H1 (cell line): Measurements from ENCODE around the gene MIA2. TPM values are rescaled to one million over a fixed set of nuclear protein-coding genes. Genes with fewer than 3 reads are reported as not detected.

Experiments used
- CTCF ChIA-PET: fragments of 300-600 bp; sonication (Branson Sonifier 250); formaldehyde crosslinking; loops from one replicate; lab custom pipeline; 2021; ENCODE audit not compliant: partially characterized antibody; lab: Charles Lee
- POLR2A ChIA-PET: fragments of 300-600 bp; sonication (Branson Sonifier 250); formaldehyde crosslinking; loops from one replicate; lab custom pipeline; 2021; ENCODE audit warnings: inconsistent platforms; ENCODE audit not compliant: partially characterized antibody; lab: Charles Lee
- DNase-seq, 2 experiments: peaks; one replicate each; pipeline versions ENCODE4 v3.0.0 to v3.0.0-alpha.2; 2010 to 2022; ENCODE audit warnings: low spot score in 2 of 2, low read depth in 1 of 2, mixed read lengths in 1 of 2
- FAIRE-seq: peaks from 2 replicates; lab custom pipeline; 2011; peaks lifted over from hg19 to GRCh38; lab: Jason Lieb, UNC
- H2AFZ ChIP-seq: 2 replicates; pipeline ENCODE4 v1.8.1; 2012; ENCODE audit warnings: low read length, inconsistent platforms
- H2AK5ac ChIP-seq: 2 replicates; pipeline ENCODE4 v1.6.1; 2013; ENCODE audit warnings: low read depth, low read length
- H2BK120ac ChIP-seq: replicated peaks from 2 replicates; pipeline ENCODE3; 2013; ENCODE audit warnings: low read depth, low read length, inconsistent platforms
- H2BK12ac ChIP-seq: 2 replicates; pipeline ENCODE4 v1.6.1; 2013; ENCODE audit warnings: low read depth, low read length
- H2BK15ac ChIP-seq: 2 replicates; pipeline ENCODE4 v1.6.1; 2013; ENCODE audit warnings: low read length
- H2BK20ac ChIP-seq: 2 replicates; pipeline ENCODE4 v1.6.1; 2013; ENCODE audit warnings: low read length
- H2BK5ac ChIP-seq: 2 replicates; pipeline ENCODE4 v1.6.1; 2013; ENCODE audit warnings: low read depth, low read length
- H3K14ac ChIP-seq: 2 replicates; pipeline ENCODE4 v1.6.1; 2013; ENCODE audit warnings: inconsistent platforms; ENCODE audit not compliant: insufficient read length
- H3K18ac ChIP-seq: 2 replicates; pipeline ENCODE4 v1.6.1; 2013; ENCODE audit warnings: low read length; ENCODE audit errors: extremely low read depth
- H3K23ac ChIP-seq: 2 replicates; pipeline ENCODE4 v1.6.1; 2013; ENCODE audit warnings: inconsistent platforms; ENCODE audit not compliant: insufficient read length
- H3K23me2 ChIP-seq: 2 replicates; pipeline ENCODE4 v1.6.1; 2013; ENCODE audit warnings: low read depth, low read length
- H3K27ac ChIP-seq: 2 replicates; pipeline ENCODE4 v1.6.1; 2011; ENCODE audit warnings: low read depth, low read length, inconsistent platforms
- H3K27me3 ChIP-seq, 4 experiments: replicated peaks in 1 of 4; 1 replicate in 1 of 4; 2 replicates in 3 of 4; pipeline versions ENCODE4 v1.6.1 to v1.8.1; 2011 to 2013; ENCODE audit warnings: low read length in 3 of 4, mild to moderate bottlenecking in 3 of 4, inconsistent platforms in 2 of 4, mixed read lengths in 2 of 4, moderate library complexity in 1 of 4; ENCODE audit not compliant: control insufficient read depth in 3 of 4, insufficient read depth in 3 of 4; ENCODE audit errors: extremely low read depth in 1 of 4
- H3K36me3 ChIP-seq, 4 experiments: 2 replicates each; pipeline versions ENCODE4 v1.6.1 to v1.8.1; 2011 to 2013; ENCODE audit warnings: mild to moderate bottlenecking in 4 of 4, low read length in 3 of 4, moderate library complexity in 2 of 4, control low read depth in 1 of 4, inconsistent platforms in 1 of 4; ENCODE audit not compliant: insufficient read depth in 4 of 4, control insufficient read depth in 2 of 4
- H3K4ac ChIP-seq: replicated peaks from 2 replicates; pipeline ENCODE3; 2013; ENCODE audit warnings: low read length, low read depth, mixed read lengths, inconsistent platforms; ENCODE audit not compliant: insufficient read length
- H3K4me1 ChIP-seq, 4 experiments: replicated peaks in 1 of 4; 1 replicate in 1 of 4; 2 replicates in 3 of 4; pipeline versions ENCODE4 v1.6.1 to v1.8.1; 2011 to 2013; ENCODE audit warnings: low read length in 3 of 4, inconsistent platforms in 2 of 4, mixed read lengths in 1 of 4; ENCODE audit not compliant: insufficient read depth in 4 of 4, control insufficient read depth in 3 of 4
- H3K4me2 ChIP-seq, 2 experiments: 2 replicates each; pipeline versions ENCODE4 v1.6.1 to v1.8.1; 2011 to 2013; ENCODE audit warnings: low read depth in 2 of 2, low read length in 2 of 2, control low read depth in 1 of 2, inconsistent platforms in 1 of 2, mild to moderate bottlenecking in 1 of 2; ENCODE audit not compliant: insufficient read depth in 1 of 2
- H3K4me3 ChIP-seq, 4 experiments: fragments of 200-600, 300-600 bp in 1 of 4; sonication (generic), shearing (Covaris generic), sonication (Bioruptor Twin) in 1 of 4; 2 replicates each; pipeline versions ENCODE4 v1.5.1 to v1.8.1; 2011 to 2016; ENCODE audit warnings: low read length in 4 of 4, low read depth in 3 of 4, control low read depth in 2 of 4, inconsistent platforms in 2 of 4, mild to moderate bottlenecking in 2 of 4, mixed read lengths in 1 of 4, moderate library complexity in 1 of 4; ENCODE audit not compliant: insufficient read depth in 2 of 4; ENCODE audit errors: extremely low read depth in 1 of 4
- H3K56ac ChIP-seq: replicated peaks from 2 replicates; pipeline ENCODE3; 2013; ENCODE audit warnings: low read depth, mild to moderate bottlenecking, mixed read lengths, low read length, inconsistent platforms; ENCODE audit not compliant: insufficient read length
- H3K79me1 ChIP-seq: 2 replicates; pipeline ENCODE4 v1.6.1; 2013; ENCODE audit warnings: low read depth, low read length, control low read depth
- H3K79me2 ChIP-seq, 2 experiments: 2 replicates each; pipeline versions ENCODE4 v1.6.1 to v1.8.1; 2012 to 2013; ENCODE audit warnings: low read length in 2 of 2, mild to moderate bottlenecking in 2 of 2, inconsistent platforms in 1 of 2; ENCODE audit not compliant: insufficient read depth in 2 of 2, control insufficient read depth in 1 of 2
- H3K9ac ChIP-seq, 4 experiments: replicated peaks in 1 of 4; 1 replicate in 1 of 4; 2 replicates in 3 of 4; pipeline versions ENCODE4 v1.6.1 to v1.8.1; 2011 to 2013; ENCODE audit warnings: low read depth in 3 of 4, low read length in 3 of 4, control low read depth in 2 of 4, mild to moderate bottlenecking in 2 of 4, moderate library complexity in 2 of 4, inconsistent platforms in 1 of 4; ENCODE audit errors: extremely low read depth in 1 of 4
- H3K9me3 ChIP-seq, 2 experiments: 2 replicates each; pipeline versions ENCODE4 v1.6.1 to v1.8.1; 2012 to 2013; ENCODE audit warnings: mild to moderate bottlenecking in 2 of 2, moderate library complexity in 2 of 2, control low read depth in 1 of 2, inconsistent platforms in 1 of 2, low read depth in 1 of 2, low read length in 1 of 2, mixed read lengths in 1 of 2; ENCODE audit not compliant: insufficient read depth in 2 of 2
- H4K20me1 ChIP-seq, 2 experiments: replicated peaks in 1 of 2; 2 replicates each; pipeline versions ENCODE3 to v1.8.1; 2011 to 2013; ENCODE audit warnings: inconsistent platforms in 2 of 2, low read length in 2 of 2, mild to moderate bottlenecking in 1 of 2; ENCODE audit not compliant: insufficient read depth in 2 of 2, control insufficient read depth in 1 of 2
- H4K5ac ChIP-seq: 2 replicates; pipeline ENCODE4 v1.6.1; 2013; ENCODE audit warnings: low read length, low read depth, mixed read lengths, inconsistent platforms; ENCODE audit not compliant: insufficient read length
- H4K8ac ChIP-seq: 2 replicates; pipeline ENCODE4 v1.8.0; 2013; ENCODE audit warnings: mild to moderate bottlenecking, moderate library complexity, low read length, inconsistent platforms; ENCODE audit not compliant: insufficient read depth; ENCODE audit errors: extremely low read depth
- H4K91ac ChIP-seq: replicated peaks from 2 replicates; pipeline ENCODE3; 2013; ENCODE audit warnings: low read length, mixed read lengths, inconsistent platforms; ENCODE audit not compliant: insufficient read length
- BACH1 ChIP-seq: IDR thresholded peaks from 2 replicates; pipeline ENCODE4 v1.6.1; 2012; ENCODE audit warnings: low read length, improper control_type of control experiment
- CHD1 ChIP-seq: IDR thresholded peaks from 2 replicates; pipeline ENCODE4 v1.6.1; 2012; ENCODE audit warnings: low read depth, low read length, improper control_type of control experiment
- CHD2 ChIP-seq: IDR thresholded peaks from 2 replicates; pipeline ENCODE4 v1.6.1; 2012; ENCODE audit warnings: low read length, improper control_type of control experiment
- JUN ChIP-seq: IDR thresholded peaks from 2 replicates; pipeline ENCODE4 v1.6.1; 2011; ENCODE audit warnings: low read depth, mild to moderate bottlenecking, improper control_type of control experiment, low read length
- JUND ChIP-seq: IDR thresholded peaks from 2 replicates; pipeline ENCODE4 v1.6.1; 2011; ENCODE audit warnings: mild to moderate bottlenecking, improper control_type of control experiment, low read length
- KDM4A ChIP-seq: IDR thresholded peaks from one replicate; pipeline ENCODE4 v1.7.1; 2012; ENCODE audit warnings: low read depth, mild to moderate bottlenecking, moderate library complexity, low read length, inconsistent platforms; ENCODE audit not compliant: severe bottlenecking
- NANOG ChIP-seq: IDR thresholded peaks from 2 replicates; pipeline ENCODE4 v1.6.1; 2011; ENCODE audit warnings: low read length, low read depth, mild to moderate bottlenecking, inconsistent platforms; ENCODE audit not compliant: insufficient read depth, poor library complexity, severe bottlenecking
- POU5F1 ChIP-seq: IDR thresholded peaks from 2 replicates; pipeline ENCODE4 v1.6.1; 2011; ENCODE audit warnings: low read depth, mild to moderate bottlenecking, low read length, moderate library complexity
- RAD21 ChIP-seq, 2 experiments: IDR thresholded peaks in 1 of 2; conservative IDR thresholded peaks in 1 of 2; 2 replicates each; pipeline ENCODE4 v1.6.1; 2011; ENCODE audit warnings: low read depth in 2 of 2, low read length in 2 of 2, improper control_type of control experiment in 1 of 2, inconsistent platforms in 1 of 2, mild to moderate bottlenecking in 1 of 2, moderate library complexity in 1 of 2
- SIX5 ChIP-seq: IDR thresholded peaks from 2 replicates; pipeline ENCODE4 v1.6.1; 2011; ENCODE audit warnings: mild to moderate bottlenecking, low read depth, low read length
- SP2 ChIP-seq: IDR thresholded peaks from 2 replicates; pipeline ENCODE4 v1.6.1; 2012; ENCODE audit warnings: mild to moderate bottlenecking, low read length, inconsistent platforms
- TAF1 ChIP-seq: IDR thresholded peaks from 2 replicates; pipeline ENCODE4 v1.6.1; 2011; ENCODE audit warnings: mild to moderate bottlenecking, low read depth, low read length
- WGBS, 2 experiments: shearing (Covaris generic) in 1 of 2; methylation state at CpG; one replicate each; pipeline versions ENCODE4 v1.1.6 to v1.1.7; 2013 to 2015; ENCODE audit warnings: low lambda C conversion rate in 2 of 2, mixed read lengths in 2 of 2, inconsistent platforms in 1 of 2, low coverage in 1 of 2, missing lambda C conversion rate in 1 of 2; ENCODE audit not compliant: insufficient replicate concordance in 2 of 2, insufficient coverage in 1 of 2, insufficient read length in 1 of 2; ENCODE audit errors: extremely low coverage in 1 of 2, missing lambda C conversion rate in 1 of 2; 5-methylcytosine and 5-hydroxymethylcytosine counted together
- polyA plus RNA-seq, 7 experiments: library from polyadenylated mRNA; depleted of rRNA in 3 of 7; stranded (reverse) in 5 of 7; unstranded in 2 of 7; fragments of >200 nt in 5 of 7; fragments of 200-250 nt in 2 of 7; gene quantifications; 1 replicate in 5 of 7; 2 replicates in 1 of 7; 4 replicates in 1 of 7; pipeline versions ENCODE4 v1.2.1 to v1.2.3, GENCODE V29; 2011 to 2013; ENCODE audit warnings: missing spikeins in 2 of 7, mixed read lengths in 2 of 7
- total RNA-seq: library from RNA; stranded (reverse); fragmentation: NEBNext Ultra II Directional; extraction: Animal tissue kit (Norgen Biotek cat#: 25700); gene quantifications from 2 replicates; pipeline ENCODE4 v1.2.1, GENCODE V29; 2021

The MIA2 gene
- total and polyA plus RNA-seq, 2 of the 8 experiments (the other 6 are each of a cell fraction or from before 2014, with no cell fraction given), result 10.1 to 15.0 TPM

DNA sequence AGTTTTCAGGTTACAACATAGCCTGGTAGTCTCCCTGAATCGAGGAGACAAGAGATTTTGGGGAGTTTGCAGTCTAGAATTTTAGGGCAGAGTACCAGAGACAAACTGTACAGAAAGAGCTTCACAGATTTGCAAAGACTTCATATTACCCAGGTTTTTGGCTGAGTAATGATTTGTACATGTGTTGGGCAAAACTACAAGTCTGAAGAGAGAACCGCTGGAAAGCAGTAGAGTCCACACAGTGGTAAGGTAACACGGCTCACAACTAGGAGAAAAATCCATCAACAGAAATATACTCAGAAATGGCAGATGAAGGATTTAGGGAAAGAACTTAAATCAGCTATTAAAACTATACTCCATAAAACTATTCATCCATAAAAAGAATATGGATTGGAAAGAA, 172.8 kb downstream of the MIA2 start:
- no peak overlapping the region for H2BK5ac ChIP-seq

More for the DNA sequence above, 172.8 kb downstream of the MIA2 start:
- Histone ChIP-seq H3K23me2 (no peaks in the 10 kb centered on the region), H3K79me2 (0 out of 4 replicates have a peak, but pooled peaks cover 0 to 3% of the 10 kb centered on the region in 2 experiments), H3K4me2 (no peak overlapping the region), H4K8ac (no peak overlapping the region), H3K9me3 (no peaks in the 10 kb centered on the region; a peak in 1 of 4 replicates), H3K27me3 (no peaks in the 10 kb centered on the region), H3K9ac (no peak overlapping the region), H3K14ac (no peak overlapping the region), H2AFZ (no peak overlapping the region), H3K56ac (no peak overlapping the region), H2BK12ac (no peak overlapping the region), H2BK120ac (no peak overlapping the region), H3K4ac (no peak overlapping the region), H3K36me3 (no peaks in the 10 kb centered on the region), H3K23ac (no peak overlapping the region), H3K4me3 (no peak overlapping the region), H4K5ac (no peak overlapping the region), H3K18ac (no peak overlapping the region), H3K79me1 (no peaks in the 10 kb centered on the region), H2BK20ac (no peak overlapping the region), H4K20me1 (no peaks in the 10 kb centered on the region), H3K4me1 (no peaks in the 10 kb centered on the region), H2BK15ac (no peak overlapping the region), H3K27ac (no peak overlapping the region), H4K91ac (no peak overlapping the region), H2AK5ac (no peak overlapping the region)
- CTCF ChIA-PET, result no interaction called here
- WGBS, 2 experiments, result 83% methylated on average over 3 of the region's 3 CpGs; no CpG with 5 or more reads in 1 of the 2 experiments
- DNase-seq (no peak), FAIRE-seq (no peak)
- POLR2A ChIA-PET, result no interaction called here
- no peak for TF ChIP-seq KDM4A
- TF ChIP-seq POU5F1, result no peak
- no peak for TF ChIP-seq JUN
- no peak for TF ChIP-seq SP2
- TF ChIP-seq NANOG, result no peak
- no peak for TF ChIP-seq CHD1
- no peak for TF ChIP-seq BACH1
- no peak for TF ChIP-seq SIX5
- TF ChIP-seq RAD21 (IDR thresholded peaks at IDR 0.05 in 1 of 2, conservative IDR thresholded peaks at IDR 0.05 in 1 of 2; ENCODE audit: low read depth in 2 of 2, low read length in 2 of 2), result no peak
- TF ChIP-seq TAF1, result no peak
- no peak for TF ChIP-seq JUND
- TF ChIP-seq CHD2, result no peak
